Thyroid gland (tissue), 4 donors: ENCODE results near the gene TMEM258.

Source experiments
- CTCF ChIP-seq, 6 experiments: fragments of 200-600 bp in 3 of 6; fragments of 450-650 bp in 3 of 6; sonication (generic) in 3 of 6; IDR thresholded peaks; one replicate each; pipeline ENCODE4 v1.5.1; 2016 to 2019; ENCODE audit warnings: antibody characterized with exemption in 6 of 6, mild to moderate bottlenecking in 2 of 6, inconsistent platforms in 1 of 6, moderate library complexity in 1 of 6
- POLR2A ChIP-seq, 2 donors: fragments of 450-650 bp; IDR thresholded peaks; one replicate each; pipeline ENCODE4 v1.6.1; 2017; ENCODE audit warnings: antibody characterized with exemption in 2 of 2, mild to moderate bottlenecking in 2 of 2, moderate library complexity in 1 of 2

DNA sequence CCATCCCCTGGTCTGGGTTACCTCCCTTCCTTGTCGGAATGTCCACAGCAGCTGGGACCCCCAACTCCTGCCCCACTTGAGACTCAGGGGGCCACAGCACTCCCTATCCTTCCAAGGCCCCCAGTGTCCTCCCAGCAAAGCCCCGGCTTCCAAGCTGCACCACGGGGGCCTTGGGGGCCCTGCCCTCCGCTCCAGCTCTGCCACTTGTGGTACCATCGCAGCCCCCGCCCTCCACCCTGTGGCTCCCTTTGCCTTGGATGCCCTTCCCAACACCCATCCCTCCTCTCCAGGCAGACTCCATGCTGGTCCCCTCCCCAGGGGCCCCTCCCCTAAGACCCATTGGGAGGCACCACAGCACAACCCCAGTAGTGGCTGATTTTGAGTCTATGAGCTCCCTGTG lies 17.3 kb downstream of the TMEM258 start:
- no peak for TF ChIP-seq POLR2A (IDR thresholded peaks at IDR 0.05)
- TF ChIP-seq CTCF (IDR thresholded peaks at IDR 0.05) = no peak
